Measurements from ENCODE around the gene KCNA10. TPM values are rescaled to one million over a fixed set of nuclear protein-coding genes. Genes with fewer than 3 reads are reported as not detected.

The KCNA10 gene
- total RNA-seq, 2 experiments from 2014 or later, result not detected

DNA sequence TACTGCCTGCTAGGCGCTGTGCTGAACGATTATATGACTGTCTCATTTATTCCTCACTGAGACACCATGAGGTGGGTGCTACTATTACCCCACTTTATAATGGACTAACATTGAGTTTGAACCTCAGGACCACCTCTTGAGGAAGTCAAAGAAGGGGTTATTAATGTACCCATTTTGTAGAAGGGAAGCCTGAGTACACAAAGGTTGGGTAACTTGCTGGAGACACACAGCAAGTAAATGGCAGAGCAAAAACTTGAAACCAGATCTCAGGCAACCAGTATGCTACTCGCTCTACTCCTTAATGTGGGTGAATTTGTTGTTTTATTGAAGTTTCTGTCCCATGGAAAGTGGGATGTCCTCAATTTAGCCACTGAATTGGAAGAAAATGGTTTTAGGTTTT is 30.1 kb downstream of the KCNA10 start:
- TF ChIP-seq EZH2phosphoT487 (IDR thresholded peaks at IDR 0.05; ENCODE audit: borderline replicate concordance, low read depth, low read length), result no peak
- TF ChIP-seq, protein P1, sequence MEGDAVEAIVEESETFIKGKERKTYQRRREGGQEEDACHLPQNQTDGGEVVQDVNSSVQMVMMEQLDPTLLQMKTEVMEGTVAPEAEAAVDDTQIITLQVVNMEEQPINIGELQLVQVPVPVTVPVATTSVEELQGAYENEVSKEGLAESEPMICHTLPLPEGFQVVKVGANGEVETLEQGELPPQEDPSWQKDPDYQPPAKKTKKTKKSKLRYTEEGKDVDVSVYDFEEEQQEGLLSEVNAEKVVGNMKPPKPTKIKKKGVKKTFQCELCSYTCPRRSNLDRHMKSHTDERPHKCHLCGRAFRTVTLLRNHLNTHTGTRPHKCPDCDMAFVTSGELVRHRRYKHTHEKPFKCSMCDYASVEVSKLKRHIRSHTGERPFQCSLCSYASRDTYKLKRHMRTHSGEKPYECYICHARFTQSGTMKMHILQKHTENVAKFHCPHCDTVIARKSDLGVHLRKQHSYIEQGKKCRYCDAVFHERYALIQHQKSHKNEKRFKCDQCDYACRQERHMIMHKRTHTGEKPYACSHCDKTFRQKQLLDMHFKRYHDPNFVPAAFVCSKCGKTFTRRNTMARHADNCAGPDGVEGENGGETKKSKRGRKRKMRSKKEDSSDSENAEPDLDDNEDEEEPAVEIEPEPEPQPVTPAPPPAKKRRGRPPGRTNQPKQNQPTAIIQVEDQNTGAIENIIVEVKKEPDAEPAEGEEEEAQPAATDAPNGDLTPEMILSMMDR (conservative IDR thresholded peaks at IDR 0.05; ENCODE audit: low read length), result no peak
- Histone ChIP-seq H4K20me1 (ENCODE audit: insufficient read depth, low read length) (no peaks in the 10 kb centered on the region; the same call in 1 of the 2 replicates), H3K9me3 (ENCODE audit: low read length) (no peaks in the 10 kb centered on the region), H2AFZ (ENCODE audit: low read length) (no peak overlapping the region), H3K9me2 (ENCODE audit: insufficient read depth, low read length) (no peaks in the 10 kb centered on the region), H3K4me1 (ENCODE audit: insufficient read depth, low read length, poor library complexity, severe bottlenecking) (peaks cover 7% of the 10 kb centered on the region), H3K27ac (ENCODE audit: low read depth, low read length, poor library complexity, severe bottlenecking) (no peak overlapping the region), H3K36me3 (ENCODE audit: insufficient read depth, low read length) (no peaks in the 10 kb centered on the region), H3K79me2 (ENCODE audit: insufficient read depth, low read depth, low read length) (no peaks in the 10 kb centered on the region), H3K4me3 (ENCODE audit: low read depth, low read length, poor library complexity, severe bottlenecking) (no peak overlapping the region), H3K4me2 (ENCODE audit: low read length) (no peak overlapping the region)
- CTCF ChIA-PET (ENCODE audit: unreplicated experiment), result no interaction called here
- intact Hi-C loops (cut with micrococcal nuclease; ENCODE audit: unreplicated experiment), result no loop called here
- POLR2A ChIA-PET, result no interaction called here
- no peak for DNase-seq (ENCODE audit: low spot score)
- no TSS peak for BruUV-seq (replicated peaks)

DNA sequence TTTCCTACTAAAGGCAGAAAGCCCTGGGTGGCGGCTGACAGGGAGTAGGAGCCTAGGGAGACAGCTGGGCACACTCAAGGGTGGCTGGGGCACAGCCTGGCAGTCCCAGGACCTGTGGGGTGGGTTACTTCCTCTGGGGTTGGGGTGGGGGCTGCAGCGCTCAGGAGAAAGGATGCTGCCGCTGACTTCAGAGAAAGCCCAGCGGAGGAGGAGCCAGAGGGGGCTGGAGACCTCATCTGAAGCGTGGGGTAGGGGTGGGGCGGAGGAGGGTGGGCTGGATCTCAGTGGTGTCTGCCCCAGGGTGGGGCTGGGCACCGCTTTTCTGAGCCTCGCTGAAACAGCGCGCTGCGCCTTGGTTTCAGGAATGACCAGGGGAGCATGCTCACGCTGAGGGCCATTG is 30.8 kb downstream of the KCNA10 start:
- no peak overlapping the region for H3K27ac ChIP-seq (ENCODE audit: low read depth, low read length, poor library complexity, severe bottlenecking)
- no peaks in the 10 kb centered on the region for H3K9me3 ChIP-seq (ENCODE audit: low read length)
- no peak for TF ChIP-seq EZH2phosphoT487 (IDR thresholded peaks at IDR 0.05; ENCODE audit: borderline replicate concordance, low read depth, low read length)
- TF ChIP-seq, protein P1 (conservative IDR thresholded peaks at IDR 0.05; ENCODE audit: low read length), result no peak
- POLR2A ChIA-PET, result no interaction called here
- intact Hi-C loops (cut with micrococcal nuclease; ENCODE audit: unreplicated experiment), result no loop called here
- H3K4me1 ChIP-seq (ENCODE audit: insufficient read depth, low read length, poor library complexity, severe bottlenecking), result peaks cover 7% of the 10 kb centered on the region
- no peak for DNase-seq (ENCODE audit: low spot score)
- H4K20me1 ChIP-seq (ENCODE audit: insufficient read depth, low read length), result no peaks in the 10 kb centered on the region; the same call in 1 of the 2 replicates
- no peak overlapping the region for H3K4me3 ChIP-seq (ENCODE audit: low read depth, low read length, poor library complexity, severe bottlenecking)
- H3K4me2 ChIP-seq (ENCODE audit: low read length), result no peak overlapping the region
- no peaks in the 10 kb centered on the region for H3K9me2 ChIP-seq (ENCODE audit: insufficient read depth, low read length)
- no peaks in the 10 kb centered on the region for H3K36me3 ChIP-seq (ENCODE audit: insufficient read depth, low read length)
- CTCF ChIA-PET (ENCODE audit: unreplicated experiment), result no interaction called here
- H2AFZ ChIP-seq (ENCODE audit: low read length), result no peak overlapping the region
- H3K79me2 ChIP-seq (ENCODE audit: insufficient read depth, low read depth, low read length), result no peaks in the 10 kb centered on the region
- no TSS peak for BruUV-seq (replicated peaks)

DNA sequence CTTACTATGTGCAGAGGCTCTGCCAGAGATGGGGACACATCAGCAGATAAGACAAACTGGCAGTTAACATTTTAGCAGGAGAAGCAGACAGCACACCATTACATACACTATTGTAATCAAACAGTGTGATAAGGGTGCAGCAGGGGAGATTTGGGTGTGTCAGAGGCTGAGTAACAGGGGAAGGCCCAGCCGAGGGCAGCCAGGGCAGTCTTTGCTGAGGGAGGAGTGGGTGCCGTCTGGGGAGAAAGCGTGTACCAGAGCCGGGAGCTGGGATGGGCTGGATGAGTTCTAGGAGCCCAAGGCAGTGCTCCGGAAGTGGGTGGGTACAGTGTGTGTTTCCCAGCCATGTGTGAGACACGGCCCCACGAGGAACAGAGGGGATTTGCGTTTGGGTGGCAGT is 31.2 kb downstream of the KCNA10 start:
- Histone ChIP-seq H3K9me2 (ENCODE audit: insufficient read depth, low read length) (no peaks in the 10 kb centered on the region), H3K4me2 (ENCODE audit: low read length) (no peak overlapping the region), H3K79me2 (ENCODE audit: insufficient read depth, low read depth, low read length) (no peaks in the 10 kb centered on the region), H3K27ac (ENCODE audit: low read depth, low read length, poor library complexity, severe bottlenecking) (no peak overlapping the region), H3K4me1 (ENCODE audit: insufficient read depth, low read length, poor library complexity, severe bottlenecking) (peaks cover 7% of the 10 kb centered on the region), H3K36me3 (ENCODE audit: insufficient read depth, low read length) (no peaks in the 10 kb centered on the region), H3K9me3 (ENCODE audit: low read length) (no peaks in the 10 kb centered on the region), H3K4me3 (ENCODE audit: low read depth, low read length, poor library complexity, severe bottlenecking) (no peak overlapping the region), H4K20me1 (ENCODE audit: insufficient read depth, low read length) (no peaks in the 10 kb centered on the region; the same call in 1 of the 2 replicates), H2AFZ (ENCODE audit: low read length) (no peak overlapping the region)
- no TSS peak for BruUV-seq (replicated peaks)
- POLR2A ChIA-PET, result interaction anchor here (0.6 kb wide), 1 partner anchor 15 kb away, joined by 3 read pairs; no protein-coding TSS in a partner anchor
- intact Hi-C loops (cut with micrococcal nuclease; ENCODE audit: unreplicated experiment), result no loop called here
- TF ChIP-seq, protein P1 (conservative IDR thresholded peaks at IDR 0.05; ENCODE audit: low read length), result no peak
- TF ChIP-seq EZH2phosphoT487 (IDR thresholded peaks at IDR 0.05; ENCODE audit: borderline replicate concordance, low read depth, low read length), result no peak
- no peak for DNase-seq (ENCODE audit: low spot score)
- CTCF ChIA-PET (ENCODE audit: unreplicated experiment), result no interaction called here
